ENCODE measurements around the gene GNG12. TPM values are rescaled to one million over a fixed set of nuclear protein-coding genes. Genes with fewer than 3 reads are reported as not detected.

GNG12 gene
- total RNA-seq, 1 experiment from 2014 or later, result 70.0 TPM

DNA sequence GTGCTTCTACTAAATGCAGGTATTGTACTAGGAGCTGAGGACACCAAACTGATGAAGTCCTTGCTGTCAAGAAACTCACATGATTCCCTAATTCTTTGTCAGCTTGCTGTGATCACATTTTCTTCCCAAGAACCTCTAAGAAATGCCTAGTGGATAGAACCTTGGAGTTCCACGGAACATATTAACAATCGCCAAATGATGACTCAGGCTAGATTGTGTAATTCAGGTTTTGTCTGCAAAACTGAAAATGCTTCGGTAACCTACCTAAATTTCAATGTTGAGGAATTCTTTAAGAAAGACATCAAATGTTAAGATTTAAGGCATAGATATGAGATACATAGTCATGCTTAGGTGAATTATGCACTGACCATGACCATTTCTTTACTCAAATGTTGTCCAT is 150.0 kb downstream of the GNG12 start:
- ChIA-PET POLR2A (interaction anchor here (1.2 kb wide), 1 partner anchor 11 kb away, joined by 3 read pairs; no protein-coding TSS in a partner anchor), CTCF (interaction anchor here (0.5 to 1.9 kb wide), 3 partner anchors 11 to 150 kb away, joined by 3 to 9 read pairs (median 4); no protein-coding TSS in a partner anchor)
- in situ Hi-C loops (cut with HindIII; ENCODE audit: low pct_unique_long_range_greater_than_20kb, low sequenced_read_pairs) (no loop called here), intact Hi-C loops (cut with micrococcal nuclease; ENCODE audit: unreplicated experiment) (loop anchor here (5.0 to 10.0 kb wide), 2 partner anchors 36 to 149 kb away; no protein-coding TSS in a partner anchor)
- ATAC-seq (no peak), DNase-seq (ENCODE audit: low read depth, low spot score) (no peak)
- TF ChIP-seq, protein P1, sequence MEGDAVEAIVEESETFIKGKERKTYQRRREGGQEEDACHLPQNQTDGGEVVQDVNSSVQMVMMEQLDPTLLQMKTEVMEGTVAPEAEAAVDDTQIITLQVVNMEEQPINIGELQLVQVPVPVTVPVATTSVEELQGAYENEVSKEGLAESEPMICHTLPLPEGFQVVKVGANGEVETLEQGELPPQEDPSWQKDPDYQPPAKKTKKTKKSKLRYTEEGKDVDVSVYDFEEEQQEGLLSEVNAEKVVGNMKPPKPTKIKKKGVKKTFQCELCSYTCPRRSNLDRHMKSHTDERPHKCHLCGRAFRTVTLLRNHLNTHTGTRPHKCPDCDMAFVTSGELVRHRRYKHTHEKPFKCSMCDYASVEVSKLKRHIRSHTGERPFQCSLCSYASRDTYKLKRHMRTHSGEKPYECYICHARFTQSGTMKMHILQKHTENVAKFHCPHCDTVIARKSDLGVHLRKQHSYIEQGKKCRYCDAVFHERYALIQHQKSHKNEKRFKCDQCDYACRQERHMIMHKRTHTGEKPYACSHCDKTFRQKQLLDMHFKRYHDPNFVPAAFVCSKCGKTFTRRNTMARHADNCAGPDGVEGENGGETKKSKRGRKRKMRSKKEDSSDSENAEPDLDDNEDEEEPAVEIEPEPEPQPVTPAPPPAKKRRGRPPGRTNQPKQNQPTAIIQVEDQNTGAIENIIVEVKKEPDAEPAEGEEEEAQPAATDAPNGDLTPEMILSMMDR (IDR thresholded peaks at IDR 0.05), result no peak
- TF ChIP-seq POLR2AphosphoS5 (IDR thresholded peaks at IDR 0.05; ENCODE audit: low read depth, low read length), result no peak
- TF ChIP-seq TCF7L2 (IDR thresholded peaks at IDR 0.05; ENCODE audit: low read depth, low read length), result no peak
- TF ChIP-seq, protein P2, sequence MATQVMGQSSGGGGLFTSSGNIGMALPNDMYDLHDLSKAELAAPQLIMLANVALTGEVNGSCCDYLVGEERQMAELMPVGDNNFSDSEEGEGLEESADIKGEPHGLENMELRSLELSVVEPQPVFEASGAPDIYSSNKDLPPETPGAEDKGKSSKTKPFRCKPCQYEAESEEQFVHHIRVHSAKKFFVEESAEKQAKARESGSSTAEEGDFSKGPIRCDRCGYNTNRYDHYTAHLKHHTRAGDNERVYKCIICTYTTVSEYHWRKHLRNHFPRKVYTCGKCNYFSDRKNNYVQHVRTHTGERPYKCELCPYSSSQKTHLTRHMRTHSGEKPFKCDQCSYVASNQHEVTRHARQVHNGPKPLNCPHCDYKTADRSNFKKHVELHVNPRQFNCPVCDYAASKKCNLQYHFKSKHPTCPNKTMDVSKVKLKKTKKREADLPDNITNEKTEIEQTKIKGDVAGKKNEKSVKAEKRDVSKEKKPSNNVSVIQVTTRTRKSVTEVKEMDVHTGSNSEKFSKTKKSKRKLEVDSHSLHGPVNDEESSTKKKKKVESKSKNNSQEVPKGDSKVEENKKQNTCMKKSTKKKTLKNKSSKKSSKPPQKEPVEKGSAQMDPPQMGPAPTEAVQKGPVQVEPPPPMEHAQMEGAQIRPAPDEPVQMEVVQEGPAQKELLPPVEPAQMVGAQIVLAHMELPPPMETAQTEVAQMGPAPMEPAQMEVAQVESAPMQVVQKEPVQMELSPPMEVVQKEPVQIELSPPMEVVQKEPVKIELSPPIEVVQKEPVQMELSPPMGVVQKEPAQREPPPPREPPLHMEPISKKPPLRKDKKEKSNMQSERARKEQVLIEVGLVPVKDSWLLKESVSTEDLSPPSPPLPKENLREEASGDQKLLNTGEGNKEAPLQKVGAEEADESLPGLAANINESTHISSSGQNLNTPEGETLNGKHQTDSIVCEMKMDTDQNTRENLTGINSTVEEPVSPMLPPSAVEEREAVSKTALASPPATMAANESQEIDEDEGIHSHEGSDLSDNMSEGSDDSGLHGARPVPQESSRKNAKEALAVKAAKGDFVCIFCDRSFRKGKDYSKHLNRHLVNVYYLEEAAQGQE (IDR thresholded peaks at IDR 0.05; ENCODE audit: insufficient read depth in 1 of 2, low read depth in 2 of 2, low read length in 1 of 2), result no peak
- TF ChIP-seq SIN3A (IDR thresholded peaks at IDR 0.05; ENCODE audit: borderline replicate concordance, insufficient read depth, low read depth, low read length), result no peak
- H3K9me3 ChIP-seq (ENCODE audit: control insufficient read depth, insufficient read depth, low read depth, low read length), result no peaks in the 10 kb centered on the region
- H3K4me3 ChIP-seq (ENCODE audit: low read depth in 2 of 2, low read length in 2 of 2), result no peak overlapping the region
- H3K4me1 ChIP-seq (ENCODE audit: control insufficient read depth, insufficient read depth, low read length), result peaks cover 28% of the 10 kb centered on the region
- H3K27me3 ChIP-seq (ENCODE audit: control insufficient read depth, insufficient read depth, low read length), result no peaks in the 10 kb centered on the region
- H3K36me3 ChIP-seq (ENCODE audit: control insufficient read depth, insufficient read depth, low read length), result peaks cover 15% of the 10 kb centered on the region
- no TSS peak for BruUV-seq (replicated peaks)
- peak overlapping the region; percentile 98 for H3K27ac ChIP-seq (ENCODE audit: low read length)

DNA sequence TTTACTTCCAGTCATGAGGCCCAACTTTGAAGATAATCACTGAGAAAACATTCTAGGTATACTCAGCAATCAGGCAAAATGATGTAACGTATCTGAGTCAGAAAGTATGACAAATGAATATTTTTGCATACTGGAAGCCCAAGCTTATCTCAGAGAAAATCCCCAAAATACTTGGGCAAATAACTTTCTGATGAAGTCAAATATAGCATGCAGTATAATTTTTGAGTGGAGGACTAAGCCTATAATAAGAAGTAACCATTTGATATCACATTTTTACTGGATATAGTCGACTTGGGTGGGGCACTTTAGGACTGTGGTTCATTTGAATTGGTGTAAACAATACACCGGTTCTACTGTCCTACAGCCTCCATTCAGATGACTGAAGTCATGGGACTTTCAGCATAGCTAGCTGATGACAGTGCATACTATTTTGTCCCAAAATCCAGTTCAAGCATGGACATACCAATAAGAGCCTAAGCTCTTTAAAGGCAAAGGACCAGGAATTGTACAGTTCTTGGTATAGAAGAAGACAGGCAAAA is 150.5 kb downstream of the GNG12 start:
- Histone ChIP-seq H3K27ac (ENCODE audit: low read length) (peak overlapping the region; percentile 98), H3K4me3 (ENCODE audit: low read depth in 2 of 2, low read length in 2 of 2) (no peak overlapping the region), H3K36me3 (ENCODE audit: control insufficient read depth, insufficient read depth, low read length) (peaks cover 9% of the 10 kb centered on the region), H3K27me3 (ENCODE audit: control insufficient read depth, insufficient read depth, low read length) (no peaks in the 10 kb centered on the region), H3K9me3 (ENCODE audit: control insufficient read depth, insufficient read depth, low read depth, low read length) (no peaks in the 10 kb centered on the region), H3K4me1 (ENCODE audit: control insufficient read depth, insufficient read depth, low read length) (peaks cover 27% of the 10 kb centered on the region)
- ATAC-seq (peak; percentile 24), DNase-seq (ENCODE audit: low read depth, low spot score) (peak; percentile 93)
- no TSS peak for BruUV-seq (replicated peaks)
- in situ Hi-C loops (cut with HindIII; ENCODE audit: low pct_unique_long_range_greater_than_20kb, low sequenced_read_pairs), result no loop called here
- intact Hi-C loops (cut with micrococcal nuclease; ENCODE audit: unreplicated experiment), result loop anchor here (5.0 to 10.0 kb wide), 2 partner anchors 35 to 148 kb away; no protein-coding TSS in a partner anchor
- TF ChIP-seq TCF7L2 (IDR thresholded peaks at IDR 0.05; ENCODE audit: low read depth, low read length), result no peak
- TF ChIP-seq, protein P2 (IDR thresholded peaks at IDR 0.05; ENCODE audit: insufficient read depth in 1 of 2, low read depth in 2 of 2, low read length in 1 of 2), result no peak
- TF ChIP-seq, protein P1 (IDR thresholded peaks at IDR 0.05), result no peak
- ChIA-PET POLR2A (interaction anchor here (0.5 to 1.2 kb wide), 2 partner anchors 10 to 149 kb away, joined by 3 to 18 read pairs; no protein-coding TSS in a partner anchor), CTCF (interaction anchor here (0.7 kb wide), 1 partner anchor 149 kb away, joined by 4 read pairs; no protein-coding TSS in a partner anchor)

Data from Panc1 (cell line).